Panc1 (cell line): ENCODE results near the gene ZMAT5. TPM values are rescaled to one million over a fixed set of nuclear protein-coding genes. Genes with fewer than 3 reads are reported as not detected.
A peak's percentile ranks its signal among the peaks of the same experiment; 100 is the strongest.

Source experiments
- ATAC-seq: fragments of 200-7000 bp; cut with Tn5 transposase; 2 replicates; pipeline ENCODE4 v1.9.1; 2020; ENCODE audit warnings: mild to moderate bottlenecking, moderate library complexity
- BruUV-seq: library from RNA; stranded (reverse); fragments of 400-500 nt; replicated peaks from 2 replicates; lab custom pipeline; 2021; lab: Mats Ljungman, UMichigan
- CTCF ChIA-PET: fragments of 300-600 bp; sonication (Branson Sonifier 250); formaldehyde crosslinking; loops from one replicate; lab custom pipeline; 2022; ENCODE audit warnings: antibody characterized with exemption; lab: Charles Lee
- POLR2A ChIA-PET: fragments of 300-600 bp; sonication (Branson Sonifier 250); formaldehyde crosslinking; loops from one replicate; lab custom pipeline; 2022; ENCODE audit warnings: antibody characterized with exemption; lab: Charles Lee
- DNase-seq: peaks from one replicate; pipeline ENCODE4 v3.0.0-alpha.2; 2010; ENCODE audit warnings: low read depth, low spot score
- H3K27ac ChIP-seq: 2 replicates; pipeline ENCODE4 v1.5.1; 2011; ENCODE audit warnings: mild to moderate bottlenecking, low read length, inconsistent platforms
- H3K27me3 ChIP-seq: fragments of 200-500 bp; sonication (Bioruptor generic); 2 replicates; pipeline ENCODE4 v1.6.0; 2014; ENCODE audit warnings: low read length, inconsistent platforms; ENCODE audit not compliant: control insufficient read depth, insufficient read depth
- H3K36me3 ChIP-seq: fragments of 200-500 bp; sonication (Bioruptor generic); 2 replicates; pipeline ENCODE4 v1.5.1; 2014; ENCODE audit warnings: inconsistent platforms, mild to moderate bottlenecking, low read length, moderate library complexity; ENCODE audit not compliant: control insufficient read depth, insufficient read depth
- H3K4me1 ChIP-seq: 2 replicates; pipeline ENCODE4 v1.5.1; 2011; ENCODE audit warnings: inconsistent platforms, mild to moderate bottlenecking, low read length, moderate library complexity; ENCODE audit not compliant: control insufficient read depth, insufficient read depth
- H3K4me3 ChIP-seq, 2 experiments: 2 replicates each; pipeline ENCODE4 v1.5.1; 2011 to 2012; ENCODE audit warnings: low read depth in 2 of 2, low read length in 2 of 2, mild to moderate bottlenecking in 2 of 2, inconsistent platforms in 1 of 2, moderate library complexity in 1 of 2
- H3K9me3 ChIP-seq: fragments of 200-500 bp; sonication (Bioruptor generic); 2 replicates; pipeline ENCODE4 v1.5.1; 2014; ENCODE audit warnings: low read depth, mild to moderate bottlenecking, inconsistent platforms, low read length, moderate library complexity; ENCODE audit not compliant: control insufficient read depth, insufficient read depth
- CTCF ChIP-seq: fragments of 450-650 bp; IDR thresholded peaks from 2 replicates; pipeline ENCODE4 v1.5.1; 2017; ENCODE audit warnings: mild to moderate bottlenecking
- POLR2AphosphoS5 ChIP-seq: IDR thresholded peaks from 2 replicates; pipeline ENCODE4 v1.6.1; 2012; ENCODE audit warnings: mild to moderate bottlenecking, low read depth, low read length, moderate library complexity
- REST ChIP-seq, 2 experiments: IDR thresholded peaks; 2 replicates each; pipeline ENCODE4 v1.6.1; 2011 to 2012; ENCODE audit warnings: low read depth in 2 of 2, control low read depth in 1 of 2, low read length in 1 of 2, mild to moderate bottlenecking in 1 of 2, moderate library complexity in 1 of 2; ENCODE audit not compliant: insufficient read depth in 1 of 2
- SIN3A ChIP-seq: IDR thresholded peaks from 2 replicates; pipeline ENCODE4 v1.6.1; 2012; ENCODE audit warnings: low read depth, mild to moderate bottlenecking, low read length, moderate library complexity, borderline replicate concordance; ENCODE audit not compliant: insufficient read depth
- TCF7L2 ChIP-seq: IDR thresholded peaks from 2 replicates; pipeline ENCODE4 v1.6.1; 2011; ENCODE audit warnings: mild to moderate bottlenecking, low read depth, low read length, inconsistent platforms
- in situ Hi-C: cut with HindIII; loops from 2 replicates; pipeline ENCODE4 v1.10.0; 2016; ENCODE audit warnings: low sequenced_read_pairs, low pct_unique_long_range_greater_than_20kb
- intact Hi-C: fragments of 100-400 bp; cut with micrococcal nuclease; formaldehyde crosslinking; loops from one replicate; pipeline ENCODE4 v1.10.0; 2022; ENCODE audit not compliant: unreplicated experiment
- total RNA-seq: library from RNA; stranded (reverse); gene quantifications from one replicate; pipeline ENCODE4 v1.2.1, GENCODE V29; 2021; ENCODE audit not compliant: unreplicated experiment

ZMAT5 gene
- total RNA-seq, 1 experiment from 2014 or later = 22.4 TPM

- no TSS peak for BruUV-seq
- H3K9me3 ChIP-seq = no peaks in the 10 kb centered on the region
- TF ChIP-seq REST (IDR thresholded peaks at IDR 0.05; ENCODE audit: insufficient read depth in 1 of 2, low read depth in 2 of 2, low read length in 1 of 2) (no peak), TCF7L2 (no peak), SIN3A (no peak)
- no peak overlapping the region for H3K4me3 ChIP-seq
- DNase-seq (no peak), ATAC-seq (no peak)
- in situ Hi-C loops = no loop called here
- no peak overlapping the region for H3K27ac ChIP-seq
- H3K36me3 ChIP-seq = no peaks in the 10 kb centered on the region
- CTCF ChIA-PET = no interaction called here
- POLR2A ChIA-PET = interaction anchor here (0.6 kb wide), 1 partner anchor 11 kb away, joined by 3 read pairs; no protein-coding TSS in a partner anchor
- H3K27me3 ChIP-seq = no peaks in the 10 kb centered on the region
- intact Hi-C loops = no loop called here
- H3K4me1 ChIP-seq = peaks cover 7% of the 10 kb centered on the region
Measured at GRCh38 chr22:29712119-29712518, 54.7 kb downstream of the ZMAT5 start.

- no peak for DNase-seq
- H3K27ac ChIP-seq = no peak overlapping the region
- in situ Hi-C loops = no loop called here
- peaks cover 7% of the 10 kb centered on the region for H3K4me1 ChIP-seq
- no TSS peak for BruUV-seq
- ATAC-seq = peak; percentile 42; the same call in 1 of the 2 replicates
- ChIA-PET CTCF (no interaction called here), POLR2A (no interaction called here)
- H3K4me3 ChIP-seq = no peak overlapping the region
- intact Hi-C loops = no loop called here
- TF ChIP-seq POLR2AphosphoS5 (no peak), SIN3A (no peak), CTCF (no peak), REST (IDR thresholded peaks at IDR 0.05; ENCODE audit: insufficient read depth in 1 of 2, low read depth in 2 of 2, low read length in 1 of 2) (no peak), TCF7L2 (no peak)
- H3K36me3 ChIP-seq = no peaks in the 10 kb centered on the region
- H3K27me3 ChIP-seq = no peaks in the 10 kb centered on the region
- no peaks in the 10 kb centered on the region for H3K9me3 ChIP-seq
Measured at GRCh38 chr22:29710922-29711593, 55.7 kb downstream of the ZMAT5 start.
